Tibial nerve (tissue), 4 donors: ENCODE data around the gene NCR3LG1. TPM values are rescaled to one million over a fixed set of nuclear protein-coding genes. Genes with fewer than 3 reads are reported as not detected.

Source experiments
- DNase-seq, 2 donors: peaks; one replicate each; pipeline ENCODE4 v3.0.0-alpha.2; 2019; ENCODE audit warnings: low spot score in 2 of 2
- H3K27ac ChIP-seq, 4 donors: fragments of 200-600 bp; sonication (generic) in 3 of 4; one replicate each; pipeline ENCODE4 v1.5.1; 2017 to 2019; ENCODE audit warnings: mild to moderate bottlenecking in 1 of 4
- H3K27me3 ChIP-seq, 2 donors: fragments of 200-600 bp; sonication (generic) in 1 of 2; one replicate each; pipeline versions ENCODE4 v1.5.1 to v1.6.0; 2017 to 2019
- H3K36me3 ChIP-seq, 3 donors: fragments of 200-600 bp; sonication (generic); one replicate each; pipeline ENCODE4 v1.5.1; 2018 to 2019
- H3K4me1 ChIP-seq, 4 donors: fragments of 200-600 bp; sonication (generic) in 3 of 4; one replicate each; pipeline ENCODE4 v1.5.1; 2017 to 2019
- H3K4me3 ChIP-seq, 4 donors: fragments of 200-600 bp; sonication (generic) in 3 of 4; one replicate each; pipeline ENCODE4 v1.5.1; 2017 to 2019; ENCODE audit warnings: mild to moderate bottlenecking in 1 of 4, moderate library complexity in 1 of 4
- H3K9me3 ChIP-seq, 4 donors: fragments of 200-600 bp; sonication (generic) in 3 of 4; one replicate each; pipeline ENCODE4 v1.5.1; 2017 to 2019
- EP300 ChIP-seq, 2 donors: sonication (generic); formaldehyde crosslinking; IDR thresholded peaks; one replicate each; pipeline ENCODE4 v1.6.1; 2017; ENCODE audit warnings: antibody characterized with exemption in 2 of 2, mild to moderate bottlenecking in 1 of 2
- POLR2A ChIP-seq, 2 donors: fragments of 450-650 bp; IDR thresholded peaks; one replicate each; pipeline ENCODE4 v1.6.1; 2017; ENCODE audit warnings: antibody characterized with exemption in 2 of 2, mild to moderate bottlenecking in 2 of 2, moderate library complexity in 2 of 2
- WGBS, 2 donors: methylation state at CpG; one replicate each; pipeline ENCODE4 v1.1.5; 2018; 5-methylcytosine and 5-hydroxymethylcytosine counted together
- total RNA-seq, 4 donors: library from RNA; depleted of rRNA; stranded (reverse); fragments of >200 nt; gene quantifications; one replicate each; pipeline ENCODE4 v1.1.0, GENCODE V29; 2016
- TF ChIP-seq, protein P1 (sequence below), 5 experiments: fragments of 200-600 bp in 3 of 5; fragments of 450-650 bp in 2 of 5; sonication (generic) in 3 of 5; IDR thresholded peaks; one replicate each; pipeline ENCODE4 v1.5.1; 2016 to 2019; ENCODE audit warnings: antibody characterized with exemption in 5 of 5, mild to moderate bottlenecking in 3 of 5, moderate library complexity in 2 of 5

The NCR3LG1 gene
- total RNA-seq, 4 donors from 2014 or later, result 1.0 to 2.2 (median 2.0) TPM

DNA sequence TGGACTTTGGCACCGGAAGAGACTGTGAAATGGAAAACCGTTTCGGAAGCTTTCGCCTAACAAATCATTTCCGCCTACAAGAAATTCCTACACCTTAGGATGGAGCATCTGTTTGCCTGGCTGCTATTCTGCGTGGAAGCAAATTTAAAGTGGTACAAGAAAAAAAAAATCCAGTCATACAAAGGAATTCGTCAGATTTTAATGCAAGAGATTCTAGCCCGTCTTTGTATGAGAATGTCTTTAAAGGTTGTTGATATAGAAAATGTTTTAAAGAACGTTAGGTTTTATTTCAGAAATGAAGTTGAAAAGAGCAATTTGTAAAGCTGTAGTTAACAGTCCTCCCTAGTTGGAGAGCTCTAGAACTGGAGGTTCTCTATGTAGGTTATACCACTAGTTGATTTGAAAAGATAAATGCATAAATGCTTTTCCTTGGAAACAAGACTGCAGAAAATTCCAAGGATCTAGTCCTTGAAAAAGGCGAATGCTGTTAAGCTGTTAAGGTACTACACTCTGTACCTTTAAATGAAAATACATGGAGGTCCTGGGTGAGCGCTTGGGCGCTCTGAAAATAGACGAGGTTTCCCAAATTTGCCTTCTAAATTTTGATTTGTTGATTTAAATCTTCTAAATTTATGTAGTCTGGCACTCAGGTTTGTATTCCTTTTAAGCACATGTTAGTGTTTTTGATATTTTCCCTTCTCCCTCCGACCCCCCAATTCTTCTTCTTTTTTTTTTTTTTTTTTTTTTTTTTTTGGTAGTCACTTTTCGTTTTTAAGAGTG is 2.4 kb downstream of the NCR3LG1 start:
- TF ChIP-seq EP300 (IDR thresholded peaks at IDR 0.05), result peak in 1 of 2 donors; percentile 5
- TF ChIP-seq, protein P1, sequence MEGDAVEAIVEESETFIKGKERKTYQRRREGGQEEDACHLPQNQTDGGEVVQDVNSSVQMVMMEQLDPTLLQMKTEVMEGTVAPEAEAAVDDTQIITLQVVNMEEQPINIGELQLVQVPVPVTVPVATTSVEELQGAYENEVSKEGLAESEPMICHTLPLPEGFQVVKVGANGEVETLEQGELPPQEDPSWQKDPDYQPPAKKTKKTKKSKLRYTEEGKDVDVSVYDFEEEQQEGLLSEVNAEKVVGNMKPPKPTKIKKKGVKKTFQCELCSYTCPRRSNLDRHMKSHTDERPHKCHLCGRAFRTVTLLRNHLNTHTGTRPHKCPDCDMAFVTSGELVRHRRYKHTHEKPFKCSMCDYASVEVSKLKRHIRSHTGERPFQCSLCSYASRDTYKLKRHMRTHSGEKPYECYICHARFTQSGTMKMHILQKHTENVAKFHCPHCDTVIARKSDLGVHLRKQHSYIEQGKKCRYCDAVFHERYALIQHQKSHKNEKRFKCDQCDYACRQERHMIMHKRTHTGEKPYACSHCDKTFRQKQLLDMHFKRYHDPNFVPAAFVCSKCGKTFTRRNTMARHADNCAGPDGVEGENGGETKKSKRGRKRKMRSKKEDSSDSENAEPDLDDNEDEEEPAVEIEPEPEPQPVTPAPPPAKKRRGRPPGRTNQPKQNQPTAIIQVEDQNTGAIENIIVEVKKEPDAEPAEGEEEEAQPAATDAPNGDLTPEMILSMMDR (IDR thresholded peaks at IDR 0.05), result no peak
- WGBS, 2 donors, result 7 to 8% methylated on average over 15 of the region's 15 CpGs
- H3K36me3 ChIP-seq, result peaks cover 0 to 2% (median 0%) of the 10 kb centered on the region in 3 donors
- peak overlapping the region; percentile 45 to 79 (median 60) for H3K4me3 ChIP-seq
- H3K27ac ChIP-seq, result peak overlapping the region in 3 of 4 donors; percentile 79 to 84 (median 82)
- H3K27me3 ChIP-seq, result no peaks in the 10 kb centered on the region
- H3K9me3 ChIP-seq, result peaks cover 0 to 1% (median 0%) of the 10 kb centered on the region in 4 donors
- H3K4me1 ChIP-seq, result peaks cover 0 to 27% (median 12%) of the 10 kb centered on the region in 4 donors
- no peak for DNase-seq

DNA sequence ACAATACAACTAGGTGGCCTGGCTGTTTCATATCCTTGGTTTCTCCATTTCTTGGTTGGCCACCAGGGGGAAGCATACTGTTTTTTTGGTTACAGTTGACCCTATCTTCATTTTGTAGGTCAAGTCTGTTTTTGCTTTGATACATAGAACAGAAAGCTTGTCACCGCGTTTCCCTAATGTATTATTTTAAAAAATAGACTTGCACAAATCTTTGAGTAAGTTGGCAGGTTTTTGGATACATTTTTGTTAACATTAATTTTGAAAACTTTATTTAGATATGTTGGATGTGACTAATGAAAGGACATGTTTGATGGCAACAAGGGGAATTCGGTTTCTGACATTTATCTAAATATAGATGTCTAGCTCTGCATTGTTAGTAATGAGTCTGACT is 3.0 kb downstream of the NCR3LG1 start:
- no peak for TF ChIP-seq EP300 (IDR thresholded peaks at IDR 0.05)
- TF ChIP-seq, protein P1 (IDR thresholded peaks at IDR 0.05), result peak in 4 of 5 experiments; percentile 33 to 66 (median 52)
- H3K4me3 ChIP-seq, result peak overlapping the region in 1 of 4 donors; percentile 79
- H3K36me3 ChIP-seq, result peaks cover 0 to 7% (median 0%) of the 10 kb centered on the region in 3 donors
- WGBS, 2 donors, result 44 to 58% methylated on average over 3 of the region's 3 CpGs
- no peaks in the 10 kb centered on the region for H3K27me3 ChIP-seq
- peaks cover 0 to 7% (median 0%) of the 10 kb centered on the region in 4 donors for H3K9me3 ChIP-seq
- no peak overlapping the region for H3K27ac ChIP-seq
- peaks cover 0 to 27% (median 12%) of the 10 kb centered on the region in 4 donors for H3K4me1 ChIP-seq
- peak; percentile 22 to 77 for DNase-seq

DNA sequence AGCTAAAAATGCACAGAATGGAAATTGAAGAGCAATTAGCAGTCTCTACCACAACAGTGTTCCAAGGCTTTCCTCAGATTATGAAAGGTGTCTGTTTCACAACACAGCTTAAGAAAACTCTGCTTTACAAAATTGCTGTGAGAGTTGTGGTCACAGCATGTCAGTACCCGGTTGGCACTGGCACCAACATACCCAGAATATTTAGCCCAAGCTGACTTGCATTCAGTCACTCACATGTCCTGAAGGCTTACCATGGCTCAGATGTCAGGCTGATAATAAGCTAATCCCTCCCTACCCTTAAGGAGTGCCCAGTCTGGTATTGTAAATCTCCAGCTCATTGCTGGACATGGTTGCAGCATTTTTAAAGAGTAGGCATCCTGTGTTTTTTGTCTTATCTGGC is 14.9 kb downstream of the NCR3LG1 start:
- peaks cover 0 to 34% (median 5%) of the 10 kb centered on the region in 4 donors for H3K9me3 ChIP-seq
- H3K27ac ChIP-seq, result no peak overlapping the region
- DNase-seq, result no peak
- no peak overlapping the region for H3K4me3 ChIP-seq
- WGBS, 2 donors, result 71 to 100% methylated on average over 1 of the region's 1 CpG
- H3K27me3 ChIP-seq, result no peaks in the 10 kb centered on the region
- TF ChIP-seq EP300 (IDR thresholded peaks at IDR 0.05) (no peak), POLR2A (IDR thresholded peaks at IDR 0.05) (no peak)
- TF ChIP-seq, protein P1 (IDR thresholded peaks at IDR 0.05), result no peak
- H3K36me3 ChIP-seq, result peaks cover 0 to 62% (median 0%) of the 10 kb centered on the region in 3 donors
- H3K4me1 ChIP-seq, result no peaks in the 10 kb centered on the region

DNA sequence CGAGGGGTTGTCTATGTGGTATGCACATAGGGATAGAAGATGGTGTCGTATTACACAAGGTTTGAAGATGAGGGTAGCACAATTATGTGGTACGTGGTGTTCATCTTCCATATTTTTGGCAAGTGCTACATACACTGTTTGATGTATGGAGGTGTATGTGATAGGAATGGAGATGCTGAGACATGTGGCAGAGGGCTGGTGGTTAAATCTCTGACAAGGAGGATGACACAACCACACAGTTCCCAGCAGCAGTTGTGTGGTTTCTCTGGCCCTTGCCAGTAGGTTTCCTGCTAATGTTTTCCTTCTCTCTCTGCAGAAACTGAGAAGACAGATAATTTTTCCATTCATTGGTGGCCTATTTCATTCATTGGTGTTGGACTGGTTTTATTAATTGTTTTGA is 17.0 kb downstream of the NCR3LG1 start:
- no peak for TF ChIP-seq EP300 (IDR thresholded peaks at IDR 0.05)
- WGBS, 2 donors, result 87 to 89% methylated on average over 3 of the region's 3 CpGs
- Histone ChIP-seq H3K4me3 (no peak overlapping the region), H3K27me3 (no peaks in the 10 kb centered on the region), H3K9me3 (peaks cover 0 to 54% (median 15%) of the 10 kb centered on the region in 4 donors), H3K4me1 (no peaks in the 10 kb centered on the region), H3K36me3 (peaks cover 0 to 82% (median 0%) of the 10 kb centered on the region in 3 donors), H3K27ac (no peak overlapping the region)
- no peak for DNase-seq

DNA sequence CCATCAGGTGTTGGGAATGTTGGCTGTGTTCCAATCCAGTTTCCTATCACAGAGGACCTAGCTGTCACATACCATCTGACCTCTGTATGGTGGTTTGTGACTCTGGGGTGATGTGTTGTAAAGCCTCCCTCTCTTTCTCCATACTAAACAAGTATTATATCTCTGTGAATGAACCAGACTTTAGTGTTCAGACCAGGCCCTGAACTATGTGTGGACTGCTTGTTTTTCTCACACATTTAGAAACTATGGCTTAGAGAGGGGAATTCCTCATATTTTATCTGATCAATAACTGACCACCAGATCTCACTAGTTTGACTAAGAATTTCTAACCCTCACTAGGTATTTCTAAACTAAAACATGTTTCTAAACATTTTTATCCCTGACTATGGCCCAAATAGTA is 17.5 kb downstream of the NCR3LG1 start:
- Histone ChIP-seq H3K27me3 (peaks cover 0 to 3% of the 10 kb centered on the region in 2 donors), H3K9me3 (peaks cover 0 to 59% (median 15%) of the 10 kb centered on the region in 4 donors), H3K36me3 (peaks cover 0 to 88% (median 0%) of the 10 kb centered on the region in 3 donors)

More for the DNA sequence above, 17.5 kb downstream of the NCR3LG1 start:
- H3K4me1 ChIP-seq, result no peaks in the 10 kb centered on the region
- H3K27ac ChIP-seq, result no peak overlapping the region
- TF ChIP-seq POLR2A (IDR thresholded peaks at IDR 0.05), result no peak
- TF ChIP-seq EP300 (IDR thresholded peaks at IDR 0.05), result no peak
- TF ChIP-seq, protein P1 (IDR thresholded peaks at IDR 0.05), result no peak
- H3K4me3 ChIP-seq, result no peak overlapping the region
- no peak for DNase-seq
